HepG2 (cell line): ENCODE measurements around the gene TMEM135. TPM values are rescaled to one million over a fixed set of nuclear protein-coding genes. Genes with fewer than 3 reads are reported as not detected.

Source experiments
- CEBPG ChIP-seq: IDR thresholded peaks from 2 replicates; pipeline ENCODE4 v1.6.1; 2016
- EP300 ChIP-seq, 3 experiments: sonication (generic) in 1 of 3; formaldehyde crosslinking in 1 of 3; IDR thresholded peaks; 2 replicates each; pipeline versions ENCODE4 v1.5.1 to v1.6.1; 2011 to 2020; ENCODE audit warnings: low read depth in 2 of 3, low read length in 2 of 3, borderline replicate concordance in 1 of 3, improper control_type of control experiment in 1 of 3, mild to moderate bottlenecking in 1 of 3, missing genetic modification reagents in 1 of 3, moderate library complexity in 1 of 3
- KDM2A ChIP-seq: sonication (generic); formaldehyde crosslinking; IDR thresholded peaks from 2 replicates; pipeline ENCODE4 v1.4.0; 2020; ENCODE audit warnings: low read depth, missing genetic modification reagents, borderline replicate concordance
- KDM4B ChIP-seq: sonication (generic); formaldehyde crosslinking; IDR thresholded peaks from 2 replicates; pipeline ENCODE4 v1.4.0; 2020; ENCODE audit warnings: missing genetic modification reagents
- KMT2B ChIP-seq: IDR thresholded peaks from 2 replicates; pipeline ENCODE4 v1.6.1; 2016; ENCODE audit warnings: missing genetic modification reagents, missing compliant biosample characterization
- MTF2 ChIP-seq: sonication (generic); formaldehyde crosslinking; IDR thresholded peaks from 2 replicates; pipeline ENCODE4 v1.5.0; 2020; ENCODE audit warnings: missing genetic modification reagents, borderline replicate concordance
- PLRG1 ChIP-seq: fragments of 450-650 bp; conservative IDR thresholded peaks from 2 replicates; pipeline ENCODE4 v1.6.1; 2016
- SIN3A ChIP-seq: IDR thresholded peaks from 2 replicates; pipeline ENCODE4 v1.6.1; 2011; ENCODE audit warnings: low read depth, mild to moderate bottlenecking, control low read depth, low read length, borderline replicate concordance
- STAT5B ChIP-seq: sonication (generic); formaldehyde crosslinking; IDR thresholded peaks from 2 replicates; pipeline ENCODE4 v1.4.0; 2020; ENCODE audit warnings: missing genetic modification reagents
- TAF1 ChIP-seq: sonication (generic); formaldehyde crosslinking; IDR thresholded peaks from 2 replicates; pipeline ENCODE4 v1.4.0; 2020; ENCODE audit warnings: missing genetic modification reagents
- ZNF282 ChIP-seq: fragments of 450-650 bp; IDR thresholded peaks from 2 replicates; pipeline ENCODE4 v1.6.1; 2018; ENCODE audit not compliant: partially characterized antibody
- ZNF501 ChIP-seq: sonication (generic); formaldehyde crosslinking; IDR thresholded peaks from 2 replicates; pipeline ENCODE4 v1.5.1; 2020; ENCODE audit warnings: mild to moderate bottlenecking, moderate library complexity, missing genetic modification reagents
- ZNF572 ChIP-seq: sonication (generic); formaldehyde crosslinking; IDR thresholded peaks from 2 replicates; pipeline ENCODE4 v1.5.1; 2020; ENCODE audit warnings: mild to moderate bottlenecking, missing genetic modification reagents
- ZNF724P ChIP-seq: sonication (generic); formaldehyde crosslinking; IDR thresholded peaks from 2 replicates; pipeline ENCODE4 v1.8.0; 2022; ENCODE audit warnings: missing genetic modification reagents, borderline replicate concordance
- ZNF768 ChIP-seq: sonication (generic); formaldehyde crosslinking; IDR thresholded peaks from 2 replicates; pipeline ENCODE4 v1.4.0; 2020; ENCODE audit warnings: missing genetic modification reagents
- polyA plus RNA-seq, 8 experiments: library from polyadenylated mRNA; depleted of rRNA in 3 of 8; stranded (reverse) in 7 of 8; unstranded in 1 of 8; fragments of >200 nt; fragmentation: Illumina TruSeq in 4 of 8; extraction: Trizol in 4 of 8; gene quantifications; 2 replicates each; pipeline versions ENCODE4 v1.2.1 to v1.2.3, GENCODE V29; 2011 to 2016; ENCODE audit warnings: low read depth in 4 of 8, missing spikeins in 1 of 8, mixed read lengths in 1 of 8; ENCODE audit not compliant: insufficient read depth in 1 of 8
- total RNA-seq, 5 experiments: library from RNA; depleted of rRNA; stranded (reverse); fragments of >200 nt; fragmentation: Illumina TruSeq; extraction: Trizol; gene quantifications; 2 replicates each; pipeline ENCODE4 v1.2.3, GENCODE V29; 2016; ENCODE audit warnings: low read depth in 1 of 5
- TF ChIP-seq, protein P1 (sequence below): fragments of 450-650 bp; IDR thresholded peaks from 2 replicates; pipeline ENCODE4 v1.6.1; 2017
- TF ChIP-seq, protein P2 (sequence below): sonication (generic); formaldehyde crosslinking; IDR thresholded peaks from 2 replicates; pipeline ENCODE4 v1.8.1; 2023; ENCODE audit warnings: mild to moderate bottlenecking, missing genetic modification reagents
- TF ChIP-seq, protein P3 (sequence below): sonication (generic); formaldehyde crosslinking; IDR thresholded peaks from 2 replicates; pipeline ENCODE4 v1.4.0; 2020; ENCODE audit warnings: missing genetic modification reagents, mild to moderate bottlenecking, borderline replicate concordance
- TF ChIP-seq, protein P4 (sequence below): sonication (generic); formaldehyde crosslinking; IDR thresholded peaks from 2 replicates; pipeline ENCODE4 v1.5.0; 2020; ENCODE audit warnings: mild to moderate bottlenecking, missing genetic modification reagents
- TF ChIP-seq, protein P5 (sequence below): sonication (generic); formaldehyde crosslinking; IDR thresholded peaks from 2 replicates; pipeline ENCODE4 v1.5.1; 2020; ENCODE audit warnings: mild to moderate bottlenecking, missing genetic modification reagents

Gene TMEM135
- total and polyA plus RNA-seq, 2 of the 13 experiments (the other 11 are each of a cell fraction or from before 2014, with no cell fraction given): 36.6 to 88.9 TPM

DNA sequence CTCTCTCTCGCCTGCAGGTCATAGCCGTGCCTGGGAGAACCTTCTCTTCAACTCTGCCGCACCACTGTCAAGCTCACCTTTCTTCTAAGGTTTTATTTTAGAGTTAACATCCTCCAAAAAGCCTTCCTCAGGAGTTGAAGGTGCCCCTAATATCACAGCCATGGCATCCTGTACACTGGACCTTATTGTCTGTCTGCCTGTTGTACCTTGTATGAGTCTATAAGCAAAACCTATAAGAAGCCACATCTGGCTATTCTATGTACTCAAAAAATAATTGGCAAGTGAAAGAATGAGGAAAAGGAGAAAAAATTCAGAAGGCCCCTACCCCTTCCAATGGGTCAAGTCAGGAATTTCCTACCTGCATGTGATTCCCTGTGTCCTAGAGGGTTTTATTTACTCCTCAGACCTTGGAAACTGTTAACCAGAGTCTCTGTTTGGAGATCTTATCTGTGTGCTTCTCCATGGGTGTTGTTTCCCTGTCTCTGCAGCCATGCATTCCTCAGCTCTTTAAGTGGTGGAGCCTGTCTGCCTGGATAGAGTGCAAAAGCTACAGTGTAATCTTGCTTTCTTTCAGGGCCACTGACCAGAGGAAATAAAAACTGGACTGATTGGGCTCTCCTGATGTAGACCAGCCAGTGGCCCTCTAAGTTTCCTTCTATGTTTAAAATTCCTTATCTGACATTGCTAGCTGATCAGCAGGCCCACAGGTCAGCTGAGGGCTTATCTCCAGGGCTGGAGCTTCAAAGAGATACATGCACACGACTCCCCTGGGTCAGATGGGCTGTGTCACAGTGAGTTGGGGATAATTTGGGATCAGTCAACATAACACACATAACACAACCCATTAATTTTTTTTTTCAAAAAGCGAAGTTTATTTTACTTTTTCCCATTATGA lies 37.6 kb upstream of the TMEM135 start (continued):
- TF ChIP-seq TAF1 (CRISPR knock-in tag): peak; percentile 29; the same call in 1 of the 2 replicates
- peak; percentile 25; the same call in 1 of the 2 replicates for TF ChIP-seq KDM4B
- TF ChIP-seq, protein P1, sequence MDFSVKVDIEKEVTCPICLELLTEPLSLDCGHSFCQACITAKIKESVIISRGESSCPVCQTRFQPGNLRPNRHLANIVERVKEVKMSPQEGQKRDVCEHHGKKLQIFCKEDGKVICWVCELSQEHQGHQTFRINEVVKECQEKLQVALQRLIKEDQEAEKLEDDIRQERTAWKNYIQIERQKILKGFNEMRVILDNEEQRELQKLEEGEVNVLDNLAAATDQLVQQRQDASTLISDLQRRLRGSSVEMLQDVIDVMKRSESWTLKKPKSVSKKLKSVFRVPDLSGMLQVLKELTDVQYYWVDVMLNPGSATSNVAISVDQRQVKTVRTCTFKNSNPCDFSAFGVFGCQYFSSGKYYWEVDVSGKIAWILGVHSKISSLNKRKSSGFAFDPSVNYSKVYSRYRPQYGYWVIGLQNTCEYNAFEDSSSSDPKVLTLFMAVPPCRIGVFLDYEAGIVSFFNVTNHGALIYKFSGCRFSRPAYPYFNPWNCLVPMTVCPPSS: no peak
- no peak for TF ChIP-seq ZNF768 (CRISPR knock-in tag)
- TF ChIP-seq, protein P2, sequence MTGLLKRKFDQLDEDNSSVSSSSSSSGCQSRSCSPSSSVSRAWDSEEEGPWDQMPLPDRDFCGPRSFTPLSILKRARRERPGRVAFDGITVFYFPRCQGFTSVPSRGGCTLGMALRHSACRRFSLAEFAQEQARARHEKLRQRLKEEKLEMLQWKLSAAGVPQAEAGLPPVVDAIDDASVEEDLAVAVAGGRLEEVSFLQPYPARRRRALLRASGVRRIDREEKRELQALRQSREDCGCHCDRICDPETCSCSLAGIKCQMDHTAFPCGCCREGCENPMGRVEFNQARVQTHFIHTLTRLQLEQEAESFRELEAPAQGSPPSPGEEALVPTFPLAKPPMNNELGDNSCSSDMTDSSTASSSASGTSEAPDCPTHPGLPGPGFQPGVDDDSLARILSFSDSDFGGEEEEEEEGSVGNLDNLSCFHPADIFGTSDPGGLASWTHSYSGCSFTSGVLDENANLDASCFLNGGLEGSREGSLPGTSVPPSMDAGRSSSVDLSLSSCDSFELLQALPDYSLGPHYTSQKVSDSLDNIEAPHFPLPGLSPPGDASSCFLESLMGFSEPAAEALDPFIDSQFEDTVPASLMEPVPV (CRISPR knock-in tag): no peak
- TF ChIP-seq MTF2 (CRISPR knock-in tag): no peak
- no peak for TF ChIP-seq PLRG1
- TF ChIP-seq, protein P3, sequence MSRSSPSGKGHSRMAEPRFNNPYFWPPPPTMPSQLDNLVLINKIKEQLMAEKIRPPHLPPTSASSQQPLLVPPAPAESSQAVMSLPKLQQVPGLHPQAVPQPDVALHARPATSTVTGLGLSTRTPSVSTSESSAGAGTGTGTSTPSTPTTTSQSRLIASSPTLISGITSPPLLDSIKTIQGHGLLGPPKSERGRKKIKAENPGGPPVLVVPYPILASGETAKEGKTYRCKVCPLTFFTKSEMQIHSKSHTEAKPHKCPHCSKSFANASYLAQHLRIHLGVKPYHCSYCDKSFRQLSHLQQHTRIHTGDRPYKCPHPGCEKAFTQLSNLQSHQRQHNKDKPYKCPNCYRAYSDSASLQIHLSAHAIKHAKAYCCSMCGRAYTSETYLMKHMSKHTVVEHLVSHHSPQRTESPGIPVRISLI (CRISPR knock-in tag): peak; percentile 88
- no peak for TF ChIP-seq ZNF282
- no peak for TF ChIP-seq KDM2A (CRISPR knock-in tag)
- no peak for TF ChIP-seq ZNF724P (CRISPR knock-in tag)
- no peak; the same call in none of the 2 replicates for TF ChIP-seq CEBPG (CRISPR knock-in tag)
- TF ChIP-seq, protein P4, sequence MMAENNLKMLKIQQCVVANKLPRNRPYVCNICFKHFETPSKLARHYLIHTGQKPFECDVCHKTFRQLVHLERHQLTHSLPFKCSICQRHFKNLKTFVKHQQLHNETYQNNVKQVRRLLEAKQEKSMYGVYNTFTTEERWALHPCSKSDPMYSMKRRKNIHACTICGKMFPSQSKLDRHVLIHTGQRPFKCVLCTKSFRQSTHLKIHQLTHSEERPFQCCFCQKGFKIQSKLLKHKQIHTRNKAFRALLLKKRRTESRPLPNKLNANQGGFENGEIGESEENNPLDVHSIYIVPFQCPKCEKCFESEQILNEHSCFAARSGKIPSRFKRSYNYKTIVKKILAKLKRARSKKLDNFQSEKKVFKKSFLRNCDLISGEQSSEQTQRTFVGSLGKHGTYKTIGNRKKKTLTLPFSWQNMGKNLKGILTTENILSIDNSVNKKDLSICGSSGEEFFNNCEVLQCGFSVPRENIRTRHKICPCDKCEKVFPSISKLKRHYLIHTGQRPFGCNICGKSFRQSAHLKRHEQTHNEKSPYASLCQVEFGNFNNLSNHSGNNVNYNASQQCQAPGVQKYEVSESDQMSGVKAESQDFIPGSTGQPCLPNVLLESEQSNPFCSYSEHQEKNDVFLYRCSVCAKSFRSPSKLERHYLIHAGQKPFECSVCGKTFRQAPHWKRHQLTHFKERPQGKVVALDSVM: peak; percentile 38; the same call in 1 of the 2 replicates
- TF ChIP-seq, protein P5, sequence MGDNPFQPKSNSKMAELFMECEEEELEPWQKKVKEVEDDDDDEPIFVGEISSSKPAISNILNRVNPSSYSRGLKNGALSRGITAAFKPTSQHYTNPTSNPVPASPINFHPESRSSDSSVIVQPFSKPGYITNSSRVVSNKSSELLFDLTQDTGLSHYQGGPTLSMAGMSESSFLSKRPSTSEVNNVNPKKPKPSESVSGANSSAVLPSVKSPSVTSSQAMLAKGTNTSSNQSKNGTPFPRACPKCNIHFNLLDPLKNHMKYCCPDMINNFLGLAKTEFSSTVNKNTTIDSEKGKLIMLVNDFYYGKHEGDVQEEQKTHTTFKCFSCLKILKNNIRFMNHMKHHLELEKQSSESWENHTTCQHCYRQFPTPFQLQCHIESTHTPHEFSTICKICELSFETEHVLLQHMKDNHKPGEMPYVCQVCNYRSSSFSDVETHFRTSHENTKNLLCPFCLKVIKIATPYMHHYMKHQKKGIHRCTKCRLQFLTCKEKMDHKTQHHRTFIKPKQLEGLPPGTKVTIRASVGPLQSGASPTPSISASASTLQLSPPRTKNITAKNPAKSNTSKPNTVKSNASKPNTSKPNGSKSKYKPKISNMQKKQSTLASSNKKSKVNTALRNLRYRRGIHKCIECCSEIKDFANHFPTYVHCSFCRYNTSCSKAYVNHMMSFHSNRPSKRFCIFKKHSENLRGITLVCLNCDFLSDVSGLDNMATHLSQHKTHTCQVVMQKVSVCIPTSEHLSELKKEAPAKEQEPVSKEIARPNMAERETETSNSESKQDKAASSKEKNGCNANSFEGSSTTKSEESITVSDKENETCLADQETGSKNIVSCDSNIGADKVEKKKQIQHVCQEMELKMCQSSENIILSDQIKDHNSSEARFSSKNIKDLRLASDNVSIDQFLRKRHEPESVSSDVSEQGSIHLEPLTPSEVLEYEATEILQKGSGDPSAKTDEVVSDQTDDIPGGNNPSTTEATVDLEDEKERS (CRISPR knock-in tag): no peak
- TF ChIP-seq ZNF572 (CRISPR knock-in tag): no peak
- TF ChIP-seq EP300 (IDR thresholded peaks at IDR 0.05; ENCODE audit: low read depth in 2 of 2, low read length in 2 of 2): peak; percentile 47 to 80; a peak in 2 of 4 replicates
- TF ChIP-seq EP300 (CRISPR knock-in tag; IDR thresholded peaks at IDR 0.05; ENCODE audit: borderline replicate concordance): peak; percentile 92
- TF ChIP-seq KMT2B (CRISPR knock-in tag): no peak
- TF ChIP-seq ZNF501 (CRISPR knock-in tag): peak; percentile 38; the same call in 1 of the 2 replicates
- TF ChIP-seq STAT5B (CRISPR knock-in tag): no peak
- TF ChIP-seq SIN3A: no peak
